H1 (cell line): ENCODE data around the gene AGBL4. TPM values are rescaled to one million over a fixed set of nuclear protein-coding genes. Genes with fewer than 3 reads are reported as not detected.

Experiments
- CTCF ChIA-PET: fragments of 300-600 bp; sonication (Branson Sonifier 250); formaldehyde crosslinking; loops from one replicate; lab custom pipeline; 2021; ENCODE audit not compliant: partially characterized antibody; lab: Charles Lee
- POLR2A ChIA-PET: fragments of 300-600 bp; sonication (Branson Sonifier 250); formaldehyde crosslinking; loops from one replicate; lab custom pipeline; 2021; ENCODE audit warnings: inconsistent platforms; ENCODE audit not compliant: partially characterized antibody; lab: Charles Lee
- DNase-seq, 2 experiments: peaks; one replicate each; pipeline versions ENCODE4 v3.0.0 to v3.0.0-alpha.2; 2010 to 2022; ENCODE audit warnings: low spot score in 2 of 2, low read depth in 1 of 2, mixed read lengths in 1 of 2
- FAIRE-seq: peaks from 2 replicates; lab custom pipeline; 2011; peaks lifted over from hg19 to GRCh38; lab: Jason Lieb, UNC
- H2AFZ ChIP-seq: 2 replicates; pipeline ENCODE4 v1.8.1; 2012; ENCODE audit warnings: low read length, inconsistent platforms
- H2AK5ac ChIP-seq: 2 replicates; pipeline ENCODE4 v1.6.1; 2013; ENCODE audit warnings: low read depth, low read length
- H2BK120ac ChIP-seq: replicated peaks from 2 replicates; pipeline ENCODE3; 2013; ENCODE audit warnings: low read depth, low read length, inconsistent platforms
- H2BK12ac ChIP-seq: 2 replicates; pipeline ENCODE4 v1.6.1; 2013; ENCODE audit warnings: low read depth, low read length
- H2BK15ac ChIP-seq: 2 replicates; pipeline ENCODE4 v1.6.1; 2013; ENCODE audit warnings: low read length
- H2BK20ac ChIP-seq: 2 replicates; pipeline ENCODE4 v1.6.1; 2013; ENCODE audit warnings: low read length
- H2BK5ac ChIP-seq: 2 replicates; pipeline ENCODE4 v1.6.1; 2013; ENCODE audit warnings: low read depth, low read length
- H3K14ac ChIP-seq: 2 replicates; pipeline ENCODE4 v1.6.1; 2013; ENCODE audit warnings: inconsistent platforms; ENCODE audit not compliant: insufficient read length
- H3K18ac ChIP-seq: 2 replicates; pipeline ENCODE4 v1.6.1; 2013; ENCODE audit warnings: low read length; ENCODE audit errors: extremely low read depth
- H3K23ac ChIP-seq: 2 replicates; pipeline ENCODE4 v1.6.1; 2013; ENCODE audit warnings: inconsistent platforms; ENCODE audit not compliant: insufficient read length
- H3K23me2 ChIP-seq: 2 replicates; pipeline ENCODE4 v1.6.1; 2013; ENCODE audit warnings: low read depth, low read length
- H3K27ac ChIP-seq: 2 replicates; pipeline ENCODE4 v1.6.1; 2011; ENCODE audit warnings: low read depth, low read length, inconsistent platforms
- H3K27me3 ChIP-seq, 4 experiments: replicated peaks in 1 of 4; 1 replicate in 1 of 4; 2 replicates in 3 of 4; pipeline versions ENCODE4 v1.6.1 to v1.8.1; 2011 to 2013; ENCODE audit warnings: low read length in 3 of 4, mild to moderate bottlenecking in 3 of 4, inconsistent platforms in 2 of 4, mixed read lengths in 2 of 4, moderate library complexity in 1 of 4; ENCODE audit not compliant: control insufficient read depth in 3 of 4, insufficient read depth in 3 of 4; ENCODE audit errors: extremely low read depth in 1 of 4
- H3K36me3 ChIP-seq, 4 experiments: 2 replicates each; pipeline versions ENCODE4 v1.6.1 to v1.8.1; 2011 to 2013; ENCODE audit warnings: mild to moderate bottlenecking in 4 of 4, low read length in 3 of 4, moderate library complexity in 2 of 4, control low read depth in 1 of 4, inconsistent platforms in 1 of 4; ENCODE audit not compliant: insufficient read depth in 4 of 4, control insufficient read depth in 2 of 4
- H3K4ac ChIP-seq: replicated peaks from 2 replicates; pipeline ENCODE3; 2013; ENCODE audit warnings: low read length, low read depth, mixed read lengths, inconsistent platforms; ENCODE audit not compliant: insufficient read length
- H3K4me1 ChIP-seq, 4 experiments: replicated peaks in 1 of 4; 1 replicate in 1 of 4; 2 replicates in 3 of 4; pipeline versions ENCODE4 v1.6.1 to v1.8.1; 2011 to 2013; ENCODE audit warnings: low read length in 3 of 4, inconsistent platforms in 2 of 4, mixed read lengths in 1 of 4; ENCODE audit not compliant: insufficient read depth in 4 of 4, control insufficient read depth in 3 of 4
- H3K4me2 ChIP-seq, 2 experiments: 2 replicates each; pipeline versions ENCODE4 v1.6.1 to v1.8.1; 2011 to 2013; ENCODE audit warnings: low read depth in 2 of 2, low read length in 2 of 2, control low read depth in 1 of 2, inconsistent platforms in 1 of 2, mild to moderate bottlenecking in 1 of 2; ENCODE audit not compliant: insufficient read depth in 1 of 2
- H3K4me3 ChIP-seq, 4 experiments: fragments of 200-600, 300-600 bp in 1 of 4; sonication (generic), shearing (Covaris generic), sonication (Bioruptor Twin) in 1 of 4; 2 replicates each; pipeline versions ENCODE4 v1.5.1 to v1.8.1; 2011 to 2016; ENCODE audit warnings: low read length in 4 of 4, low read depth in 3 of 4, control low read depth in 2 of 4, inconsistent platforms in 2 of 4, mild to moderate bottlenecking in 2 of 4, mixed read lengths in 1 of 4, moderate library complexity in 1 of 4; ENCODE audit not compliant: insufficient read depth in 2 of 4; ENCODE audit errors: extremely low read depth in 1 of 4
- H3K56ac ChIP-seq: replicated peaks from 2 replicates; pipeline ENCODE3; 2013; ENCODE audit warnings: low read depth, mild to moderate bottlenecking, mixed read lengths, low read length, inconsistent platforms; ENCODE audit not compliant: insufficient read length
- H3K79me1 ChIP-seq: 2 replicates; pipeline ENCODE4 v1.6.1; 2013; ENCODE audit warnings: low read depth, low read length, control low read depth
- H3K79me2 ChIP-seq, 2 experiments: 2 replicates each; pipeline versions ENCODE4 v1.6.1 to v1.8.1; 2012 to 2013; ENCODE audit warnings: low read length in 2 of 2, mild to moderate bottlenecking in 2 of 2, inconsistent platforms in 1 of 2; ENCODE audit not compliant: insufficient read depth in 2 of 2, control insufficient read depth in 1 of 2
- H3K9ac ChIP-seq, 4 experiments: replicated peaks in 1 of 4; 1 replicate in 1 of 4; 2 replicates in 3 of 4; pipeline versions ENCODE4 v1.6.1 to v1.8.1; 2011 to 2013; ENCODE audit warnings: low read depth in 3 of 4, low read length in 3 of 4, control low read depth in 2 of 4, mild to moderate bottlenecking in 2 of 4, moderate library complexity in 2 of 4, inconsistent platforms in 1 of 4; ENCODE audit errors: extremely low read depth in 1 of 4
- H3K9me3 ChIP-seq, 2 experiments: 2 replicates each; pipeline versions ENCODE4 v1.6.1 to v1.8.1; 2012 to 2013; ENCODE audit warnings: mild to moderate bottlenecking in 2 of 2, moderate library complexity in 2 of 2, control low read depth in 1 of 2, inconsistent platforms in 1 of 2, low read depth in 1 of 2, low read length in 1 of 2, mixed read lengths in 1 of 2; ENCODE audit not compliant: insufficient read depth in 2 of 2
- H4K20me1 ChIP-seq, 2 experiments: replicated peaks in 1 of 2; 2 replicates each; pipeline versions ENCODE3 to v1.8.1; 2011 to 2013; ENCODE audit warnings: inconsistent platforms in 2 of 2, low read length in 2 of 2, mild to moderate bottlenecking in 1 of 2; ENCODE audit not compliant: insufficient read depth in 2 of 2, control insufficient read depth in 1 of 2
- H4K5ac ChIP-seq: 2 replicates; pipeline ENCODE4 v1.6.1; 2013; ENCODE audit warnings: low read length, low read depth, mixed read lengths, inconsistent platforms; ENCODE audit not compliant: insufficient read length
- H4K8ac ChIP-seq: 2 replicates; pipeline ENCODE4 v1.8.0; 2013; ENCODE audit warnings: mild to moderate bottlenecking, moderate library complexity, low read length, inconsistent platforms; ENCODE audit not compliant: insufficient read depth; ENCODE audit errors: extremely low read depth
- H4K91ac ChIP-seq: replicated peaks from 2 replicates; pipeline ENCODE3; 2013; ENCODE audit warnings: low read length, mixed read lengths, inconsistent platforms; ENCODE audit not compliant: insufficient read length
- BRCA1 ChIP-seq: IDR thresholded peaks from 2 replicates; pipeline ENCODE4 v1.6.1; 2012; ENCODE audit warnings: low read depth, low read length, improper control_type of control experiment
- CEBPB ChIP-seq: IDR thresholded peaks from 2 replicates; pipeline ENCODE4 v1.6.1; 2012; ENCODE audit warnings: low read depth, low read length
- E2F6 ChIP-seq: IDR thresholded peaks from 2 replicates; pipeline ENCODE4 v1.6.1; 2012; ENCODE audit warnings: inconsistent platforms
- EP300 ChIP-seq, 2 experiments: IDR thresholded peaks; 1 replicate in 1 of 2; 2 replicates in 1 of 2; pipeline ENCODE4 v1.6.1; 2011 to 2012; ENCODE audit warnings: low read depth in 2 of 2, low read length in 2 of 2, mild to moderate bottlenecking in 2 of 2, borderline replicate concordance in 1 of 2, inconsistent platforms in 1 of 2, moderate library complexity in 1 of 2
- KDM4A ChIP-seq: IDR thresholded peaks from one replicate; pipeline ENCODE4 v1.7.1; 2012; ENCODE audit warnings: low read depth, mild to moderate bottlenecking, moderate library complexity, low read length, inconsistent platforms; ENCODE audit not compliant: severe bottlenecking
- MAX ChIP-seq: IDR thresholded peaks from 2 replicates; pipeline ENCODE4 v1.6.1; 2012; ENCODE audit warnings: inconsistent platforms
- POLR2A ChIP-seq, 2 experiments: IDR thresholded peaks; 1 replicate in 1 of 2; 2 replicates in 1 of 2; pipeline ENCODE4 v1.6.1; 2011; ENCODE audit warnings: low read depth in 2 of 2, low read length in 2 of 2, mild to moderate bottlenecking in 2 of 2; ENCODE audit errors: control extremely low read depth in 1 of 2
- RBBP5 ChIP-seq: IDR thresholded peaks from 2 replicates; pipeline ENCODE4 v1.7.1; 2012; ENCODE audit warnings: low read depth, mild to moderate bottlenecking, inconsistent platforms, low read length, moderate library complexity, borderline replicate concordance
- RNF2 ChIP-seq: fragments of 200-900, 300-1000 bp; sonication (generic); IDR thresholded peaks from 2 replicates; pipeline ENCODE4 v1.7.1; 2016; ENCODE audit warnings: borderline replicate concordance, low read depth, mild to moderate bottlenecking, antibody characterized with exemption, low read length; ENCODE audit not compliant: poor library complexity, severe bottlenecking; ENCODE audit errors: missing control alignments
- SP1 ChIP-seq: IDR thresholded peaks from 2 replicates; pipeline ENCODE4 v1.6.1; 2011; ENCODE audit warnings: low read depth, low read length
- SP4 ChIP-seq: IDR thresholded peaks from 2 replicates; pipeline ENCODE4 v1.6.1; 2012; ENCODE audit warnings: low read length, inconsistent platforms
- WGBS, 2 experiments: shearing (Covaris generic) in 1 of 2; methylation state at CpG; one replicate each; pipeline versions ENCODE4 v1.1.6 to v1.1.7; 2013 to 2015; ENCODE audit warnings: low lambda C conversion rate in 2 of 2, mixed read lengths in 2 of 2, inconsistent platforms in 1 of 2, low coverage in 1 of 2, missing lambda C conversion rate in 1 of 2; ENCODE audit not compliant: insufficient replicate concordance in 2 of 2, insufficient coverage in 1 of 2, insufficient read length in 1 of 2; ENCODE audit errors: extremely low coverage in 1 of 2, missing lambda C conversion rate in 1 of 2; 5-methylcytosine and 5-hydroxymethylcytosine counted together
- polyA plus RNA-seq, 7 experiments: library from polyadenylated mRNA; depleted of rRNA in 3 of 7; stranded (reverse) in 5 of 7; unstranded in 2 of 7; fragments of >200 nt in 5 of 7; fragments of 200-250 nt in 2 of 7; gene quantifications; 1 replicate in 5 of 7; 2 replicates in 1 of 7; 4 replicates in 1 of 7; pipeline versions ENCODE4 v1.2.1 to v1.2.3, GENCODE V29; 2011 to 2013; ENCODE audit warnings: missing spikeins in 2 of 7, mixed read lengths in 2 of 7
- total RNA-seq: library from RNA; stranded (reverse); fragmentation: NEBNext Ultra II Directional; extraction: Animal tissue kit (Norgen Biotek cat#: 25700); gene quantifications from 2 replicates; pipeline ENCODE4 v1.2.1, GENCODE V29; 2021

AGBL4 gene
- total and polyA plus RNA-seq, 2 of the 8 experiments (the other 6 are each of a cell fraction or from before 2014, with no cell fraction given), result 0.41 to 0.45 TPM

- H3K27me3 ChIP-seq, result no peaks in the 10 kb centered on the region
- H3K4me2 ChIP-seq, result no peak overlapping the region
- no peak overlapping the region for H3K4me3 ChIP-seq
- H3K36me3 ChIP-seq, result no peaks in the 10 kb centered on the region
- DNase-seq (no peak), FAIRE-seq (no peak)
- peaks cover 0 to 11% (median 3%) of the 10 kb centered on the region in 4 experiments; a peak in 2 of 7 replicates for H3K4me1 ChIP-seq
- H2BK12ac ChIP-seq, result peak overlapping the region; percentile 86; the same call in 1 of the 2 replicates
- H2BK120ac ChIP-seq, result no peak overlapping the region
- H3K23ac ChIP-seq, result no peak overlapping the region
- no peak overlapping the region for H3K18ac ChIP-seq
- no peak overlapping the region for H4K91ac ChIP-seq
- no peak overlapping the region for H3K14ac ChIP-seq
- no peaks in the 10 kb centered on the region for H4K20me1 ChIP-seq
- no peak overlapping the region for H3K56ac ChIP-seq
- H2BK5ac ChIP-seq, result 0 out of 2 replicates have a peak overlapping the region, but pooled peaks have one; percentile 12
- peak overlapping the region in 1 of 4 experiments; percentile 29; a peak in 3 of 7 replicates for H3K9ac ChIP-seq
- no peaks in the 10 kb centered on the region for H3K79me2 ChIP-seq
- no peaks in the 10 kb centered on the region for H3K79me1 ChIP-seq
- no peaks in the 10 kb centered on the region for H3K23me2 ChIP-seq
- H3K27ac ChIP-seq, result no peak overlapping the region
- 80% methylated on average over 5 of the region's 5 CpGs; no CpG with 5 or more reads in 1 of the 2 experiments for WGBS, 2 experiments
- no peaks in the 10 kb centered on the region for H3K9me3 ChIP-seq
- no peak overlapping the region for H4K5ac ChIP-seq
- H2AK5ac ChIP-seq, result no peak overlapping the region; the same call in 1 of the 2 replicates
- 0 out of 2 replicates have a peak overlapping the region, but pooled peaks have one; percentile 0 for H2BK20ac ChIP-seq
- TF ChIP-seq SP1, result no peak
- no peak for TF ChIP-seq KDM4A
- no peak for TF ChIP-seq RNF2
- TF ChIP-seq CEBPB, result no peak
- no peak for TF ChIP-seq E2F6
- TF ChIP-seq POLR2A (IDR thresholded peaks at IDR 0.05; ENCODE audit: control extremely low read depth in 1 of 2, low read depth in 2 of 2, low read length in 2 of 2), result no peak
- TF ChIP-seq MAX, result no peak
- TF ChIP-seq EP300 (IDR thresholded peaks at IDR 0.05; ENCODE audit: borderline replicate concordance in 1 of 2, low read depth in 2 of 2, low read length in 2 of 2), result no peak
- no peak for TF ChIP-seq BRCA1
- TF ChIP-seq RBBP5, result no peak
- no peak for TF ChIP-seq SP4
- TF ChIP-seq, all 59 proteins: peak for 0
- Histone ChIP-seq H3K4ac (no peak overlapping the region), H2BK15ac (no peak overlapping the region), H4K8ac (no peak overlapping the region), H2AFZ (peak overlapping the region; percentile 86)
- POLR2A ChIA-PET, result no interaction called here
- CTCF ChIA-PET, result interaction anchor here (0.8 to 1.9 kb wide), 3 partner anchors 37 to 1855 kb away, joined by 3 to 6 read pairs (median 3); no protein-coding TSS in a partner anchor
Measured at GRCh38 chr1:48493970-48494769, 1529.6 kb downstream of the AGBL4 start.
